DOHH2 (cell line): ENCODE data around the gene ZNF792.

Experiments used
- EZH2phosphoT487 ChIP-seq: fragments of 200-600 bp; sonication (generic); IDR thresholded peaks from 2 replicates; pipeline ENCODE4 v1.6.1; 2017; ENCODE audit warnings: borderline replicate concordance, mild to moderate bottlenecking, antibody characterized with exemption, low read length, moderate library complexity, mixed read lengths
- TF ChIP-seq, protein P1 (sequence below): fragments of 200-600 bp; sonication (generic); IDR thresholded peaks from one replicate; pipeline ENCODE4 v1.5.1; 2014; ENCODE audit warnings: antibody characterized with exemption, mild to moderate bottlenecking, low read depth, low read length; ENCODE audit not compliant: poor library complexity, severe bottlenecking

DNA sequence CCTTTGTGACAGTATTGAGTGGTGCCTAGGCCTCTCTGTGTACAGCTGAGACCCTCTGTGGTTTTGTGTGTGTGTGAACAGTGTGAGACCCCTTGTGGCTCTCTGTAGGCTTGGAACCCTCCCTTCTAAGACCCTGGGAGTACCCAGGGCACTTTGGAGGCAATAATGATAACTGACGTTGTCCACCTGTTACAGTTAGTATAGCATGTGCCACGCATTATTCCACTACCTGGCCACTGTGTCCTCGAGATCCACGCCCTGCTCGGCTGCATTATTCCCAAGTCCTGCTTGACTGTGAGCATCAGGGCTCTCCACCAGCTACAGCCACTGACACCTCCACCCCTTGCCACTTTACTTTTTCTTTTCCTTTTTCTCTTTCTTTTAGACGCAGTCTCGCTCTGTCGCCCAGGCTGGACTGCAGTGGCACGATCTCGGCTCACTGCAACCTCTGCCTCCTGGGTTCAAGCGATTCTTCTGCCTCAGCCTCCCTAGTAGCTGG lies 38.1 kb upstream of the ZNF792 start:
- TF ChIP-seq EZH2phosphoT487, result no peak
- TF ChIP-seq, protein P1, sequence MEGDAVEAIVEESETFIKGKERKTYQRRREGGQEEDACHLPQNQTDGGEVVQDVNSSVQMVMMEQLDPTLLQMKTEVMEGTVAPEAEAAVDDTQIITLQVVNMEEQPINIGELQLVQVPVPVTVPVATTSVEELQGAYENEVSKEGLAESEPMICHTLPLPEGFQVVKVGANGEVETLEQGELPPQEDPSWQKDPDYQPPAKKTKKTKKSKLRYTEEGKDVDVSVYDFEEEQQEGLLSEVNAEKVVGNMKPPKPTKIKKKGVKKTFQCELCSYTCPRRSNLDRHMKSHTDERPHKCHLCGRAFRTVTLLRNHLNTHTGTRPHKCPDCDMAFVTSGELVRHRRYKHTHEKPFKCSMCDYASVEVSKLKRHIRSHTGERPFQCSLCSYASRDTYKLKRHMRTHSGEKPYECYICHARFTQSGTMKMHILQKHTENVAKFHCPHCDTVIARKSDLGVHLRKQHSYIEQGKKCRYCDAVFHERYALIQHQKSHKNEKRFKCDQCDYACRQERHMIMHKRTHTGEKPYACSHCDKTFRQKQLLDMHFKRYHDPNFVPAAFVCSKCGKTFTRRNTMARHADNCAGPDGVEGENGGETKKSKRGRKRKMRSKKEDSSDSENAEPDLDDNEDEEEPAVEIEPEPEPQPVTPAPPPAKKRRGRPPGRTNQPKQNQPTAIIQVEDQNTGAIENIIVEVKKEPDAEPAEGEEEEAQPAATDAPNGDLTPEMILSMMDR, result no peak
